Measurements from ENCODE around the gene JMJD4. TPM values are rescaled to one million over a fixed set of nuclear protein-coding genes. Genes with fewer than 3 reads are reported as not detected.

JMJD4 gene
- total RNA-seq, 1 donor, result 26.8 TPM

GRCh38 chr1:227745568-227746265 is 10.6 kb upstream of the JMJD4 start:
- DNase-seq (ENCODE audit: low read depth), result no peak
- TF ChIP-seq, protein P1, sequence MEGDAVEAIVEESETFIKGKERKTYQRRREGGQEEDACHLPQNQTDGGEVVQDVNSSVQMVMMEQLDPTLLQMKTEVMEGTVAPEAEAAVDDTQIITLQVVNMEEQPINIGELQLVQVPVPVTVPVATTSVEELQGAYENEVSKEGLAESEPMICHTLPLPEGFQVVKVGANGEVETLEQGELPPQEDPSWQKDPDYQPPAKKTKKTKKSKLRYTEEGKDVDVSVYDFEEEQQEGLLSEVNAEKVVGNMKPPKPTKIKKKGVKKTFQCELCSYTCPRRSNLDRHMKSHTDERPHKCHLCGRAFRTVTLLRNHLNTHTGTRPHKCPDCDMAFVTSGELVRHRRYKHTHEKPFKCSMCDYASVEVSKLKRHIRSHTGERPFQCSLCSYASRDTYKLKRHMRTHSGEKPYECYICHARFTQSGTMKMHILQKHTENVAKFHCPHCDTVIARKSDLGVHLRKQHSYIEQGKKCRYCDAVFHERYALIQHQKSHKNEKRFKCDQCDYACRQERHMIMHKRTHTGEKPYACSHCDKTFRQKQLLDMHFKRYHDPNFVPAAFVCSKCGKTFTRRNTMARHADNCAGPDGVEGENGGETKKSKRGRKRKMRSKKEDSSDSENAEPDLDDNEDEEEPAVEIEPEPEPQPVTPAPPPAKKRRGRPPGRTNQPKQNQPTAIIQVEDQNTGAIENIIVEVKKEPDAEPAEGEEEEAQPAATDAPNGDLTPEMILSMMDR (IDR thresholded peaks at IDR 0.05; ENCODE audit: insufficient read depth, low read length), result no peak

DNA sequence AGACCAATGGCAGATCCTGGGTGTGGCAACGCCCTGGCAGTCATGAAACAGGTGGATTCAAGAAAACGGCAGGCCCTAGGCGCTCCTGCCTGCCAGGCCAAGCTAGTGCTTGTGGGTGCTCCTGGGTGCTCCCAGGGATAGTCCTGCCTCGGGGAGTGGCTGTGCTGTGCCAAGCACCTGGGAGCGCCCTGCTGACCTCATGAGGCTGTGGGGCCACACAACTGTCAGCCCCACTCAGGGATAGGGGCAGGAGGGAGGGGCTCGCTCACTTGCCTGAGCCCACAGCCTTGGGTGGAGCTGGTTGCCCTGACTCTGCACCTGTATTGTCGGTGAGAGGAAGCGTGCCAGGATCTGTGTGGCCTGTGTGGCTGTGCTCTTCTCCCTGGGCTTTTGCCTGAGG is 9.6 kb upstream of the JMJD4 start:
- no peak for DNase-seq (ENCODE audit: low read depth)
- TF ChIP-seq, protein P1 (IDR thresholded peaks at IDR 0.05; ENCODE audit: insufficient read depth, low read length), result no peak
- H3K4me3 ChIP-seq (ENCODE audit: low read depth, low read length), result no peak overlapping the region

More at GRCh38 chr1:227745568-227746265, 10.6 kb upstream of the JMJD4 start:
- H3K4me3 ChIP-seq (ENCODE audit: low read depth, low read length), result no peak overlapping the region

DNA sequence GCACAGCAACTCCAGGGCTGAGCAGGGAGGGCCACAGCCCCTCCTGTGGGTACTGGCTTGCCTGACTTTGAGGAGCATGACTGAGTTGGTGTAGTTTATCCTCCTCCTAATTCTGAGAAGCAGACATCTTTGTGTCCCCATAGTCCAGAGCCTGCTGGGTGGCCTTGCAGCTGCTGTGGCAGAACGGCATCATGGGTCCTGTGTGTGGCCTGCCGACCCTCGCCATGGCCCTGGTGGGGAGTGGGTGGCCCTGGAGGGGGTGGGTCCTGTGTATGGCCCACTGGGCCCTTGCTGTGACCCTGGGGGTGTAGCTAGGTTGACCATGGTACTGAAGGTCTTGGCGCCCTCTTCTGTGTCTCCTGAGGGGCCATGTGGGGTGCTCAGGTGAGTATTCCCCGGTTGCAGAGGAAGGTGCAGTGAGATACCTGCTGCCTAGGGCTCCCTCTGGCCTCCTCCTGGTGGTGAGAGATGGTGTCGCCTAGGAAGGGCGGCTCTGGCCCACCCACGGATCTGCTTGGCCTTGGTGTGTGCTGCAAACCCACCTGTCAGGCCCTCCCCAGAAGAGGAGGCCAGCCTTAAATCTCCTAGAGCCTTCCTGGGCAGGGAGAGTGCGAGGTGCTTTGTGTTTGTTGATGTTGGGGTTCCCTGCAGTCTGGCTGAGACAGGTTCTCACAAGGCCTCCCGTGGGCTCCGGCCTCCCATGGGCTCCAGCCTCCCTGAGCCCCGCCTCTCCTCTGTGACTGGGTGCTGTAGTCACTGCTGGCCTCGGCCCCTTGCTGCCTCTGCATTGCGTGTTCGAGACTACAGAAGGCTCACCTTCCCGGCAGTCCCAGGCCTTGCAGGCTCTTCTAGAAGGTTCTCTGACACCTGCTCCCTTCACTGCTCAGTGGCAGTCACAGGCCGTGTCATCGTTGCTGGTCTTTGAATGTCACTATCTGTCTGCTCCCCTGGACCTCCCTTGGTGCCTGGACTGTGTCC is 7.9 kb upstream of the JMJD4 start:
- TF ChIP-seq, protein P1 (IDR thresholded peaks at IDR 0.05; ENCODE audit: insufficient read depth, low read length), result no peak
- DNase-seq (ENCODE audit: low read depth), result no peak
- H3K4me3 ChIP-seq (ENCODE audit: low read depth, low read length), result no peak overlapping the region

DNA sequence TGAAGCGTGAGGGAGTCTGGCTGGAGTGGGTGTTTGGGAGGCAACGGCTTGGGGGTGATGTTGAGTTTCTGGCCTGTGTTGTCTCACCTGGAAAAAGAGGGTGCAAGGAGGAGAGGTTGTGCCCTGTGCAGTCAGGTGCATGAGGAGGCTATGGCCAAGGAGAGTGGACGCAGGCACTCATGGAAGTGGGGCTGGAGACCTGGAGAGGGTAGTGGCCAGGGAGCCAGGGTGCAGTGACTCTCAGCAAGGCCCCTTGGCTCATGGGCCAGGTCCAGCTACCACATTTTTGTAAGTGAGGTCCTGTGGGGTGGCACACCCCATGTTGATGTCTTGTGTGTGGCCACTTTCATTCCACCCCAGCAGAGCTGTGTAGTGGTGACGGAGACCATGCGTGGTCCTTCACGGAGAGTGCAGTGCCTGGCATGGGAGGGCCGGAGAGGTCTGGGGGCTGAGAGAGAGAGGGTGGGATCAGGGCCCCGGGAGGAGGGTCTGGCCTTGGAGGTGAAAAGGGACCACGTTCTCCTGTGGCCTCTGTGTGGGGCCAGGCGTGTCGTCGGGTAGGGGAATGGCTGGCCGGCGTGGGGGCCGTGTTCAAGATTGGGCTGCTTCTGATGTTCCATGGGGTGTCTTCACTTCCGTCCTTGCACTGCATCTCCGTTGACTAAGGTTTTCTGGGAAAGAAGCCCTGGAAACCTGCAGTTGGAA is 6.2 kb upstream of the JMJD4 start:
- TF ChIP-seq, protein P1 (IDR thresholded peaks at IDR 0.05; ENCODE audit: insufficient read depth, low read length), result no peak
- DNase-seq (ENCODE audit: low read depth), result no peak
- H3K4me3 ChIP-seq (ENCODE audit: low read depth, low read length), result no peak overlapping the region

DNA sequence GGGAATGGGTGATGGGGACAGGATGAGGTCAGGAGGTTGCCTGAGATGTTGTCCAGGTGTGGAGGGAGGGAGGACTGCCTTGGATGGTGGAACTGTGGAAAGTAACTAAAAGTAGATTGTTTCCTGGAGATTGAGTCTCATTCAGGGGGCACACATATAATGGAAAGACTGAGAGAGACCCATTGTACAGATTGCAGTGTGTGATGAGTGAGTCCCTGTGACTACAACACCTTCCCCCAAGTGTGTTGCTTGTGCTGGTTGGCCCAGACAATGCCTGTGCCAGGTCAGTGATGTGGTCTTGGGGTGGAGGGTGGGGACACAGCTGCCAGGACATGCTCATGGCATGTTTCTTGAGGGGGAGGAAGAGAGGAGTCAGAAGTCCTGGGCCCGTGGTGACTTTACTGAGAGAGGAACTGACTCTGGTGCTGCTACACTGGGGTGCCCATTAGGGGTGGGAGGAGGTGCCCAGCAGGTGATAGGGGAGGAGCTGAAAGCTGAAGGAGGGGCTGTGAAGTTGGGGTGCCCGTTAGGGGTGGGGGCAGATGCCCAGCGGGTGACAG is 5.4 kb upstream of the JMJD4 start:
- no peak overlapping the region for H3K4me3 ChIP-seq (ENCODE audit: low read depth, low read length)
- no peak for DNase-seq (ENCODE audit: low read depth)
- TF ChIP-seq, protein P1 (IDR thresholded peaks at IDR 0.05; ENCODE audit: insufficient read depth, low read length), result no peak

- no peak for DNase-seq (ENCODE audit: low read depth)
- TF ChIP-seq, protein P1 (IDR thresholded peaks at IDR 0.05; ENCODE audit: insufficient read depth, low read length), result no peak
- no peak overlapping the region for H3K4me3 ChIP-seq (ENCODE audit: low read depth, low read length)
Observed at GRCh38 chr1:227739636-227740035, 4.5 kb upstream of the JMJD4 start.

Measured in fibroblast of the aortic adventitia (primary cell).